ENCODE data around the gene HUS1.

DNA sequence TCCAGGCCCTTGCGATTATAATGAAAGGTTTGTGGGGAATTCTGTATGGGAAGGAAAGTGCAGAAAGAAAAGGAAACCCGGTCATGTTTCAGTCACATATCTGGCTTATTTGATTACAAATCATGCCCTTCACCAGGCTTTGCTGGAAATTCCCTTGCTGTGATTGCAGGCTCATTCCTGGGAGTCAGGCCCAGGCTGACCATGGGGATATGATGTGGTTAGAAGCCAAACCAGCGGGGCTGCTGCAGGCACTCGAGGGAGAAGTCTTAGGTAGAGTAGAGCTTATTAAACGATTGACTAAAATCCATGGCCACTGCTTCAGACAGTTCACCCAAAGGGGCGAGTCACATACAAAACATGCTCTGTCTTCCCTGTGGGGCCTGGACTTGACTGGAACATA is 47.4 kb downstream of the HUS1 start:
- TF ChIP-seq GATA2 (IDR thresholded peaks at IDR 0.05; ENCODE audit: low read depth, low read length), result no peak
- no peak for TF ChIP-seq GATA3 (IDR thresholded peaks at IDR 0.05; ENCODE audit: low read depth, low read length)
